ENCODE measurements around the gene OR2J2.

GRCh38 chr6:29147074-29147473 is 23.6 kb upstream of the OR2J2 start:
- TF ChIP-seq POLR2AphosphoS5 (IDR thresholded peaks at IDR 0.05; ENCODE audit: low read depth, low read length) (no peak), POLR2A (IDR thresholded peaks at IDR 0.05; ENCODE audit: low read depth, low read length) (no peak), TAF1 (IDR thresholded peaks at IDR 0.05; ENCODE audit: low read depth, low read length) (no peak), PAX5 (IDR thresholded peaks at IDR 0.05; ENCODE audit: insufficient read depth, low read length, severe bottlenecking) (no peak), SPI1 (IDR thresholded peaks at IDR 0.05; ENCODE audit: low read depth, low read length) (no peak)
